ENCODE measurements around the gene CR1.
A peak's percentile ranks its signal among the peaks of the same experiment; 100 is the strongest.
"Not testable (repeated sequence)": the region's sequence is repeated elsewhere in the genome, so short reads cannot be mapped to it uniquely, and the experiment has no call there.

The CR1 gene

DNA sequence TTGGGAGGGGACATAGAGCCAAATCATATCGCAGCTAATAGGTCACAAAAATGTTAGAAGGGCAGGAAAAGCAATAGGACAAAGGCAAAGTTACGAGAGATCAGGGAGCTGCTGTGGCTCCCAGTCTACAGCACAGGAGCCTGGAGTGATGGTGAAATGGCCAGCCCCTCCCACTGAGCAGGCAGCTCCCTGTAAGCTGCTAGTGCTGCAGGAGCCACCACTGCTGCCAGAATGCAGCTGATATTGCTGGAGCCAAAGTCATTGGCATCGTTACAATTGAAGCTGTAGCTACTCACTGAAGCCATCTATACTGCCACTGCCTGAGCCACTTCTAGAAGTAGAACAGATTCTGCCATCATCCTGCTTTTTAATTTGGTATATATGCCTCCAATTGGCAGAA lies 29.3 kb downstream of the CR1 start:
- not testable (repeated sequence) for ATAC-seq; H3K9me3 Mint-ChIP-seq; DNase-seq (ENCODE audit: low spot score in 2 of 2); H3K4me1 Mint-ChIP-seq; H3K36me3 Mint-ChIP-seq; H3K4me3 Mint-ChIP-seq; H3K27ac Mint-ChIP-seq

- not testable (repeated sequence) for H3K27ac Mint-ChIP-seq; H3K9me3 Mint-ChIP-seq; DNase-seq (ENCODE audit: low spot score in 2 of 2); ATAC-seq; H3K36me3 Mint-ChIP-seq; H3K4me1 Mint-ChIP-seq; H3K4me3 Mint-ChIP-seq
Measured at GRCh38 chr1:207528401-207528800, 32.4 kb downstream of the CR1 start.

DNA sequence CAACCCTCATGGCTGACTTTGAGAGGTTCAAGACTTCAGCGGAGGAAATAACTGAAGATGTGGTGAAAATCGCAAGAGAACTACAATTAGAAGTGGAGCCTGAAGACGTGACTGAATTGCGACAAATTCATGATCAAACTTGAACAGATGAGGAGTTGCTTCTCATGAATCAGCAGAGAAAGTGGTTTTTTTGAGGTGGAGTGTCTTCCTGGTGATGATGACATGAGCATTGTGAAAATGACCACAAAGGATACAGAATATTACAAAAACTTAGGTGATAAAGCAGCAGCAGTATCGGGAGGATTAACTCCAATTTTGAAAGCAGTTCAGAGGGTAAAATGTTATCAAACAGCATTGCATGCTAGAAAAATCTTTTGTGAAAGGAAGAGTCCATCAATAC lies 40.3 kb downstream of the CR1 start:
- ATAC-seq = peak; percentile 86
- H3K27ac Mint-ChIP-seq; DNase-seq (ENCODE audit: low spot score in 2 of 2); H3K4me1 Mint-ChIP-seq; H3K36me3 Mint-ChIP-seq; H3K4me3 Mint-ChIP-seq; H3K9me3 Mint-ChIP-seq: not testable (repeated sequence)

GRCh38 chr1:207546677-207547357 lies 50.9 kb downstream of the CR1 start:
- H3K4me3 Mint-ChIP-seq; H3K4me1 Mint-ChIP-seq; H3K36me3 Mint-ChIP-seq; ATAC-seq; DNase-seq (ENCODE audit: low spot score in 2 of 2); H3K9me3 Mint-ChIP-seq; H3K27ac Mint-ChIP-seq: not testable (repeated sequence)

DNA sequence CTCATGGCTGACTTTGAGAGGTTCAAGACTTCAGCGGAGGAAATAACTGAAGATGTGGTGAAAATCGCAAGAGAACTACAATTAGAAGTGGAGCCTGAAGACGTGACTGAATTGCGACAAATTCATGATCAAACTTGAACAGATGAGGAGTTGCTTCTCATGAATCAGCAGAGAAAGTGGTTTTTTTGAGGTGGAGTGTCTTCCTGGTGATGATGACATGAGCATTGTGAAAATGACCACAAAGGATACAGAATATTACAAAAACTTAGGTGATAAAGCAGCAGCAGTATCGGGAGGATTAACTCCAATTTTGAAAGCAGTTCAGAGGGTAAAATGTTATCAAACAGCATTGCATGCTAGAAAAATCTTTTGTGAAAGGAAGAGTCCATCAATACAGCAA lies 58.9 kb downstream of the CR1 start:
- DNase-seq (ENCODE audit: low spot score in 2 of 2); H3K9me3 Mint-ChIP-seq; H3K4me3 Mint-ChIP-seq; H3K4me1 Mint-ChIP-seq; H3K27ac Mint-ChIP-seq; H3K36me3 Mint-ChIP-seq: not testable (repeated sequence)
- peak; percentile 83 for ATAC-seq

- Mint-ChIP-seq H3K4me3 (no peak overlapping the region), H3K9me3 (no peaks in the 10 kb centered on the region), H3K27ac (no peak overlapping the region), H3K4me1 (no peaks in the 10 kb centered on the region), H3K36me3 (no peaks in the 10 kb centered on the region)
- ATAC-seq (no peak), DNase-seq (ENCODE audit: low spot score in 2 of 2) (no peak)
Measured at GRCh38 chr1:207565546-207566468, 69.8 kb downstream of the CR1 start.

- ATAC-seq = peak; percentile 88
- H3K36me3 Mint-ChIP-seq = not testable (repeated sequence)
Measured at GRCh38 chr1:207571926-207572325, 76.0 kb downstream of the CR1 start.

DNA sequence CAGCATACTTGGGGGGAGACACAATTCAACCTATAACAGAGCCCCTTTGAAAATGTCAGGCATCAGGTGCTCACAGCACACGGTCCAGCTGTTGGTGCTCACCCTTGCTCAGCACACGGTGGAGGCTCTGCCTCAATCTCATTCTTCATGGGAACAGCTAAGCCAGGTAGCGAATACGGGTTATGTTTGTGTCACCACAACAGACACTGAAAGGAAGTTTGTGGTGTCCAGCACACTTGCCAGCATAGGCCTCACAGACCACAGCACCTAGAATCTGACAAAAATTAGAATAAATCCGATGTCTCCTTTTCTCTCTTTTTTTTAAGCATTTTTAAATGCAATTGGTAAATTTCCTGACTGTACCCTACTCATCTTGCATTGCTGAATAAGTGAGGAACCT lies 77.1 kb downstream of the CR1 start:
- not testable (repeated sequence) for H3K27ac Mint-ChIP-seq
- ATAC-seq = peak; percentile 36

More at GRCh38 chr1:207571926-207572325, 76.0 kb downstream of the CR1 start:
- not testable (repeated sequence) for H3K9me3 Mint-ChIP-seq; H3K4me3 Mint-ChIP-seq; DNase-seq (ENCODE audit: low spot score in 2 of 2); H3K4me1 Mint-ChIP-seq; H3K27ac Mint-ChIP-seq

GRCh38 chr1:207575381-207575780 lies 79.4 kb downstream of the CR1 start:
- H3K4me1 Mint-ChIP-seq = peaks cover 18% of the 10 kb centered on the region
- not testable (repeated sequence) for H3K4me3 Mint-ChIP-seq; H3K36me3 Mint-ChIP-seq; ATAC-seq; H3K9me3 Mint-ChIP-seq; H3K27ac Mint-ChIP-seq; DNase-seq (ENCODE audit: low spot score in 2 of 2)

More for the DNA sequence above, 77.1 kb downstream of the CR1 start:
- H3K9me3 Mint-ChIP-seq; DNase-seq (ENCODE audit: low spot score in 2 of 2); H3K4me3 Mint-ChIP-seq; H3K4me1 Mint-ChIP-seq; H3K36me3 Mint-ChIP-seq: not testable (repeated sequence)

- no peaks in the 10 kb centered on the region for H3K36me3 Mint-ChIP-seq
- DNase-seq (ENCODE audit: low spot score in 2 of 2) = no peak
- ATAC-seq = peak; percentile 90
Measured at GRCh38 chr1:207578796-207579435, 83.0 kb downstream of the CR1 start.

GRCh38 chr1:207579436-207579799 lies 83.5 kb downstream of the CR1 start:
- H3K36me3 Mint-ChIP-seq = no peaks in the 10 kb centered on the region
- no peaks in the 10 kb centered on the region for H3K9me3 Mint-ChIP-seq
- peaks cover 9% of the 10 kb centered on the region for H3K4me1 Mint-ChIP-seq
- H3K4me3 Mint-ChIP-seq = no peak overlapping the region
- ATAC-seq (peak; percentile 86), DNase-seq (ENCODE audit: low spot score in 2 of 2) (peak in 1 of 2 donors; percentile 69)
- H3K27ac Mint-ChIP-seq = no peak overlapping the region

More at GRCh38 chr1:207578796-207579435, 83.0 kb downstream of the CR1 start:
- Mint-ChIP-seq H3K27ac (no peak overlapping the region), H3K4me1 (peaks cover 9% of the 10 kb centered on the region), H3K9me3 (no peaks in the 10 kb centered on the region), H3K4me3 (no peak overlapping the region)

DNA sequence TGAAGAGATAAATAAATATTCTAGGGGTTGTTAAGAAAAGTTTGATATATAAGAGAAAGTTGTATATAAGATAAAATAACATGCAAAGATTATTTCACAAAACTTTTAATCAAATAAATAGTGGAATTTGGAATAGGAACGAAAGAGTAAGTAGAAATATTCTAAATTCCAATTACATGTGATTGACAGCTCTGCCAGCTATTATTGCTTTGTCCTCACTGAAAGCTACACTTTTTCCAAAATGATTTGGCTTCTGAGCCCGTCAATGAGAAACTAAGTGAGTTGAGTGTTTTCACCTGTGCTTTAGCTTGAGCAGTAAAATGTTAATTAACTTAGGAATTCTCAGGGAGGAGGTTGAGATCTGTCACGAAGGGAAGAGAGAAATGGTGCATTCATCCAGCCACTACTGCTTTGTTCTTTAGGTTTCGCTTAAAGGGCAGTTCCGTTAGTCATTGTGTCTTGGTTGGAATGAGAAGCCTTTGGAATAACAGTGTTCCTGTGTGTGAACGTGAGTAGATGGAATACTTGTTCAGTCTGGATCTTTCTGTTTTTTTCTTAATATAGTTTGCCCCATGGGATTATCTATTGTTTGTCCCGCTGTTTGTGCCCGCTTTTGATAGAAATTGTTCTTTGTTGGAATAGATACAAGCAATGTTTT lies 85.7 kb downstream of the CR1 start:
- Mint-ChIP-seq H3K36me3 (no peaks in the 10 kb centered on the region), H3K27ac (no peak overlapping the region), H3K9me3 (no peaks in the 10 kb centered on the region), H3K4me1 (peaks cover 9% of the 10 kb centered on the region), H3K4me3 (no peak overlapping the region)
- no peak for ATAC-seq
- DNase-seq (ENCODE audit: low spot score in 2 of 2) = no peak

GRCh38 chr1:207589506-207589905 lies 93.5 kb downstream of the CR1 start:
- H3K36me3 Mint-ChIP-seq; ATAC-seq; DNase-seq (ENCODE audit: low spot score in 2 of 2); H3K4me1 Mint-ChIP-seq; H3K4me3 Mint-ChIP-seq; H3K9me3 Mint-ChIP-seq; H3K27ac Mint-ChIP-seq: not testable (repeated sequence)

GRCh38 chr1:207591205-207591604 lies 95.2 kb downstream of the CR1 start:
- ATAC-seq; H3K4me1 Mint-ChIP-seq; H3K4me3 Mint-ChIP-seq; H3K9me3 Mint-ChIP-seq; DNase-seq (ENCODE audit: low spot score in 2 of 2); H3K36me3 Mint-ChIP-seq; H3K27ac Mint-ChIP-seq: not testable (repeated sequence)

- DNase-seq (ENCODE audit: low spot score in 2 of 2); H3K9me3 Mint-ChIP-seq; H3K36me3 Mint-ChIP-seq; H3K4me3 Mint-ChIP-seq; H3K4me1 Mint-ChIP-seq; H3K27ac Mint-ChIP-seq; ATAC-seq: not testable (repeated sequence)
Measured at GRCh38 chr1:207594095-207594494, 98.1 kb downstream of the CR1 start.
